ENCODE results near the gene CFAP210.
"Not testable (repeated sequence)": the region's sequence is repeated elsewhere in the genome, so short reads cannot be mapped to it uniquely, and the experiment has no call there.

Gene CFAP210

GRCh38 chr2:169619946-169620345 lies 74.3 kb downstream of the CFAP210 start:
- no peak for DNase-seq (ENCODE audit: low read depth, low spot score)
- TF ChIP-seq POLR2AphosphoS5 (IDR thresholded peaks at IDR 0.05; ENCODE audit: borderline replicate concordance, low read depth, low read length) (no peak), EZH2 (IDR thresholded peaks at IDR 0.05) (no peak), FOXP2 (optimal IDR thresholded peaks at IDR 0.05; ENCODE audit: control extremely low read depth, extremely low read length, insufficient read depth) (no peak)
- Histone ChIP-seq H3K27ac (no peak overlapping the region), H3K9ac (ENCODE audit: insufficient read length) (no peak overlapping the region), H3K4me3 (no peak overlapping the region), H3K36me3 (ENCODE audit: insufficient read depth, low read length) (peaks cover 63% of the 10 kb centered on the region), H3K9me3 (ENCODE audit: low read depth, low read length) (no peaks in the 10 kb centered on the region; the same call in 1 of the 2 replicates)

GRCh38 chr2:169615982-169616381 lies 78.2 kb downstream of the CFAP210 start:
- not testable (repeated sequence) for H3K27ac ChIP-seq; H3K9me3 ChIP-seq (ENCODE audit: low read depth, low read length); H3K9ac ChIP-seq (ENCODE audit: insufficient read length); DNase-seq (ENCODE audit: low read depth, low spot score); H3K4me3 ChIP-seq
- H3K36me3 ChIP-seq (ENCODE audit: insufficient read depth, low read length), result peaks cover 75% of the 10 kb centered on the region

DNA sequence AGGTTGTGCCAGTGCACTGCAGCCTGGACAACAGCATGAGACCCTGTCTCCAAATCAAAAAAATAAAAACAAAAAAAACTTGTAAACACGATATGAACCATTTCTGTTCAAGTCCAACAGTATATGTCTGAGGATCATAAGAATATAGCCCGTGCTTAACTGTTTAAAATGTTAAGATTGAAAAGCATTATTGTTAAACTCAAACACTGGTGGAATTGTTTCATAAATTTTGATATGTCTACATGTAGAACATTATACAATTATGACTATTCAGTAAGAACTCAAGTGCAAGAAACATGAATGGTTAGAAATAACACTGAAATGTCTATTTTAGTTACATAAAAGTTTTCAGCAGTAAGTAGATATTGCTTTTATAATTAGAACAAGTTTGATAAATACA lies 80.3 kb downstream of the CFAP210 start:
- no peak overlapping the region for H3K27ac ChIP-seq
- H3K9ac ChIP-seq (ENCODE audit: insufficient read length), result no peak overlapping the region
- H3K36me3 ChIP-seq (ENCODE audit: insufficient read depth, low read length), result peaks cover 86% of the 10 kb centered on the region
- DNase-seq (ENCODE audit: low read depth, low spot score), result no peak
- no peaks in the 10 kb centered on the region; the same call in 1 of the 2 replicates for H3K9me3 ChIP-seq (ENCODE audit: low read depth, low read length)
- no peak for TF ChIP-seq FOXP2 (optimal IDR thresholded peaks at IDR 0.05; ENCODE audit: control extremely low read depth, extremely low read length, insufficient read depth)
- no peak for TF ChIP-seq POLR2AphosphoS5 (IDR thresholded peaks at IDR 0.05; ENCODE audit: borderline replicate concordance, low read depth, low read length)
- TF ChIP-seq EZH2 (IDR thresholded peaks at IDR 0.05), result no peak
- H3K4me3 ChIP-seq, result no peak overlapping the region

DNA sequence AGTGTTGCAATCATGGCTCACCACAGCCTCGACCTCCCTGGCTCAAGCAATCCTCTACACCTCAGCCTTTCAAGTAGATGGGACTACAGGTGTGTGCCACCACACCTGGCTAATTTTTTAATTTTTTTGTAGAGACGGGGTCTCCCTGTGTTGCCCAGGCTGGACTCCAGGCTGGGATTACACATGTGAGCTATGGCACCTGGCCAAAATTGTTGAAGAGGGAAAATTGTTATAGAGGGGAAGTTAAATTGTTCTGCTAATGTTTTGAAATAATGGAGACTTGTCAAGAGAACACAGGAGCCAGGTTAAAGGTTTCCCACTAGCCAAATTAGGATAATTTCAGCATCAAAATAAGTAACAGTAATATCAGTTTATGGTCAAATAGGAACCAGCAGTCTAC lies 84.9 kb downstream of the CFAP210 start:
- Histone ChIP-seq H3K4me3 (no peak overlapping the region), H3K9me3 (ENCODE audit: low read depth, low read length) (no peaks in the 10 kb centered on the region), H3K9ac (ENCODE audit: insufficient read length) (no peak overlapping the region), H3K36me3 (ENCODE audit: insufficient read depth, low read length) (peaks cover 83% of the 10 kb centered on the region), H3K27ac (no peak overlapping the region)
- DNase-seq (ENCODE audit: low read depth, low spot score), result no peak
- TF ChIP-seq EZH2 (IDR thresholded peaks at IDR 0.05) (no peak), POLR2AphosphoS5 (IDR thresholded peaks at IDR 0.05; ENCODE audit: borderline replicate concordance, low read depth, low read length) (no peak), FOXP2 (optimal IDR thresholded peaks at IDR 0.05; ENCODE audit: control extremely low read depth, extremely low read length, insufficient read depth) (no peak)

GRCh38 chr2:169599568-169599967 lies 94.6 kb downstream of the CFAP210 start:
- no peak for DNase-seq (ENCODE audit: low read depth, low spot score)
- H3K9ac ChIP-seq (ENCODE audit: insufficient read length), result no peak overlapping the region
- H3K36me3 ChIP-seq (ENCODE audit: insufficient read depth, low read length), result peaks cover 12% of the 10 kb centered on the region
- H3K9me3 ChIP-seq (ENCODE audit: low read depth, low read length), result no peaks in the 10 kb centered on the region
- no peak overlapping the region for H3K27ac ChIP-seq
- no peak for TF ChIP-seq EZH2 (IDR thresholded peaks at IDR 0.05)
- no peak for TF ChIP-seq FOXP2 (optimal IDR thresholded peaks at IDR 0.05; ENCODE audit: control extremely low read depth, extremely low read length, insufficient read depth)
- no peak for TF ChIP-seq POLR2AphosphoS5 (IDR thresholded peaks at IDR 0.05; ENCODE audit: borderline replicate concordance, low read depth, low read length)
- no peak overlapping the region for H3K4me3 ChIP-seq

- Histone ChIP-seq H3K9ac (ENCODE audit: insufficient read length) (no peak overlapping the region), H3K4me3 (no peak overlapping the region), H3K36me3 (ENCODE audit: insufficient read depth, low read length) (peaks cover 6% of the 10 kb centered on the region), H3K9me3 (ENCODE audit: low read depth, low read length) (no peaks in the 10 kb centered on the region), H3K27ac (no peak overlapping the region)
- no peak for TF ChIP-seq FOXP2 (optimal IDR thresholded peaks at IDR 0.05; ENCODE audit: control extremely low read depth, extremely low read length, insufficient read depth)
- no peak for TF ChIP-seq EZH2 (IDR thresholded peaks at IDR 0.05)
- no peak for TF ChIP-seq POLR2AphosphoS5 (IDR thresholded peaks at IDR 0.05; ENCODE audit: borderline replicate concordance, low read depth, low read length)
- DNase-seq (ENCODE audit: low read depth, low spot score), result no peak
These were observed 95.2 kb downstream of the CFAP210 start for GRCh38 chr2:169598982-169599381.

GRCh38 chr2:169596546-169596945 lies 97.7 kb downstream of the CFAP210 start:
- not testable (repeated sequence) for DNase-seq (ENCODE audit: low read depth, low spot score); H3K27ac ChIP-seq; H3K9ac ChIP-seq (ENCODE audit: insufficient read length); H3K4me3 ChIP-seq; H3K36me3 ChIP-seq (ENCODE audit: insufficient read depth, low read length); H3K9me3 ChIP-seq (ENCODE audit: low read depth, low read length)
